Liver (tissue), 3 donors: ENCODE data around the gene DDB1.

Experiments used
- FOXA1 ChIP-seq: IDR thresholded peaks from 2 replicates; pipeline ENCODE4 v1.6.1; 2016; ENCODE audit warnings: antibody characterized with exemption
- GABPA ChIP-seq, 2 donors: IDR thresholded peaks in 1 of 2; conservative IDR thresholded peaks in 1 of 2; 2 replicates each; pipeline ENCODE4 v1.6.1; 2016; ENCODE audit warnings: antibody characterized with exemption in 2 of 2, mild to moderate bottlenecking in 1 of 2, moderate library complexity in 1 of 2
- HNF4G ChIP-seq: IDR thresholded peaks from 2 replicates; pipeline ENCODE4 v1.6.1; 2016; ENCODE audit warnings: antibody characterized with exemption
- JUND ChIP-seq, 2 donors: IDR thresholded peaks; 2 replicates each; pipeline ENCODE4 v1.6.1; 2016; ENCODE audit warnings: antibody characterized with exemption in 2 of 2
- MAX ChIP-seq: IDR thresholded peaks from 2 replicates; pipeline ENCODE4 v1.6.1; 2016; ENCODE audit warnings: antibody characterized with exemption
- NR2F2 ChIP-seq: IDR thresholded peaks from 2 replicates; pipeline ENCODE4 v1.6.1; 2016; ENCODE audit warnings: antibody characterized with exemption
- RAD21 ChIP-seq, 2 donors: IDR thresholded peaks; 2 replicates each; pipeline ENCODE4 v1.6.1; 2016; ENCODE audit warnings: antibody characterized with exemption in 2 of 2, mild to moderate bottlenecking in 2 of 2
- REST ChIP-seq: IDR thresholded peaks from 2 replicates; pipeline ENCODE4 v1.6.1; 2016; ENCODE audit warnings: antibody characterized with exemption, mild to moderate bottlenecking
- RXRA ChIP-seq, 2 donors: IDR thresholded peaks; 2 replicates each; pipeline ENCODE4 v1.6.1; 2017 to 2018; ENCODE audit warnings: antibody characterized with exemption in 2 of 2, mild to moderate bottlenecking in 1 of 2
- SP1 ChIP-seq: IDR thresholded peaks from 2 replicates; pipeline ENCODE4 v1.6.1; 2018; ENCODE audit warnings: antibody characterized with exemption, mild to moderate bottlenecking
- TAF1 ChIP-seq: conservative IDR thresholded peaks from 2 replicates; pipeline ENCODE4 v1.6.1; 2016; ENCODE audit warnings: antibody characterized with exemption, mild to moderate bottlenecking
- YY1 ChIP-seq: IDR thresholded peaks from 2 replicates; pipeline ENCODE4 v1.6.1; 2016; ENCODE audit warnings: antibody characterized with exemption, mild to moderate bottlenecking
- ZBTB33 ChIP-seq: IDR thresholded peaks from 2 replicates; pipeline ENCODE4 v1.6.1; 2016; ENCODE audit warnings: antibody characterized with exemption
- TF ChIP-seq, protein P1 (sequence below): fragments of 150-350 bp; IDR thresholded peaks from 2 replicates; pipeline ENCODE4 v1.5.1; 2017; ENCODE audit warnings: improper control_type of control experiment, low read depth, low read length; ENCODE audit not compliant: missing input control
- donor health status: healthy.
- donor health status: healthy.

GRCh38 chr11:61259363-61259762 is 73.5 kb downstream of the DDB1 start:
- TF ChIP-seq REST (no peak), RAD21 (IDR thresholded peaks at IDR 0.05) (no peak), YY1 (no peak), SP1 (no peak), FOXA1 (no peak), MAX (no peak), TAF1 (no peak), ZBTB33 (no peak), NR2F2 (no peak), RXRA (IDR thresholded peaks at IDR 0.05) (no peak), GABPA (IDR thresholded peaks at IDR 0.05 in 1 of 2, conservative IDR thresholded peaks at IDR 0.05 in 1 of 2) (no peak), JUND (IDR thresholded peaks at IDR 0.05) (no peak), HNF4G (no peak)
- TF ChIP-seq, protein P1, sequence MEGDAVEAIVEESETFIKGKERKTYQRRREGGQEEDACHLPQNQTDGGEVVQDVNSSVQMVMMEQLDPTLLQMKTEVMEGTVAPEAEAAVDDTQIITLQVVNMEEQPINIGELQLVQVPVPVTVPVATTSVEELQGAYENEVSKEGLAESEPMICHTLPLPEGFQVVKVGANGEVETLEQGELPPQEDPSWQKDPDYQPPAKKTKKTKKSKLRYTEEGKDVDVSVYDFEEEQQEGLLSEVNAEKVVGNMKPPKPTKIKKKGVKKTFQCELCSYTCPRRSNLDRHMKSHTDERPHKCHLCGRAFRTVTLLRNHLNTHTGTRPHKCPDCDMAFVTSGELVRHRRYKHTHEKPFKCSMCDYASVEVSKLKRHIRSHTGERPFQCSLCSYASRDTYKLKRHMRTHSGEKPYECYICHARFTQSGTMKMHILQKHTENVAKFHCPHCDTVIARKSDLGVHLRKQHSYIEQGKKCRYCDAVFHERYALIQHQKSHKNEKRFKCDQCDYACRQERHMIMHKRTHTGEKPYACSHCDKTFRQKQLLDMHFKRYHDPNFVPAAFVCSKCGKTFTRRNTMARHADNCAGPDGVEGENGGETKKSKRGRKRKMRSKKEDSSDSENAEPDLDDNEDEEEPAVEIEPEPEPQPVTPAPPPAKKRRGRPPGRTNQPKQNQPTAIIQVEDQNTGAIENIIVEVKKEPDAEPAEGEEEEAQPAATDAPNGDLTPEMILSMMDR: no peak
